ENCODE data around the gene SLC12A3. TPM values are rescaled to one million over a fixed set of nuclear protein-coding genes. Genes with fewer than 3 reads are reported as not detected.

Gene SLC12A3
- total and polyA plus RNA-seq, 2 experiments from 2014 or later = not detected

DNA sequence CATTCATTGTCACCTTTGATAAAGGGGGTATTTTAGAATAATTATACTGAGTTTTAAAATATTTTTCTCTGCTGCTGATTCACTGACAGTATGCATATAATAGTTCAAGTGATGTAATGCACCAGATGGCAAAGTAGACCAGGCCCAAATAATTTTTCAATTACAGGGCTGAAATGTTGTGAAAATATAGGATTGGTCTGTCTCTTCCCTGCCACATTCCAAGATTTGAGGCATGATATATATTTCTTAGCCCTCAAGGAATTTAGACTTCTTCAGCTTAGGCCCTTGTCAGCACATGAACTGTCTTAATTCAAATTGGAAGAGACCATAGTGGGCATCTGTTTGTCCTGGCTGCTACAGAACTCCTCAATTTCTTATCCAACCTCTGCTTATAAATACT lies 39.2 kb upstream of the SLC12A3 start:
- Histone ChIP-seq H3K9me3 (ENCODE audit: low read depth) (no peaks in the 10 kb centered on the region), H3K9me2 (replicated peaks; ENCODE audit: insufficient read depth) (no peaks in the 10 kb centered on the region), H3K27ac (no peak overlapping the region), H3K27me3 (no peaks in the 10 kb centered on the region), H4K20me1 (ENCODE audit: insufficient read depth, poor library complexity, severe bottlenecking) (no peaks in the 10 kb centered on the region), H3K36me3 (replicated peaks; ENCODE audit: insufficient read depth, low read depth) (no peaks in the 10 kb centered on the region), H3K4me2 (no peak overlapping the region), H3K79me2 (no peaks in the 10 kb centered on the region), H3K4me3 (no peak overlapping the region), H2AFZ (no peak overlapping the region), H3K4me1 (ENCODE audit: insufficient read depth) (no peaks in the 10 kb centered on the region)
- DNase-seq (ENCODE audit: low spot score) = no peak
- no peak for TF ChIP-seq EZH2 (IDR thresholded peaks at IDR 0.05; ENCODE audit: borderline replicate concordance)
- TF ChIP-seq, protein P1, sequence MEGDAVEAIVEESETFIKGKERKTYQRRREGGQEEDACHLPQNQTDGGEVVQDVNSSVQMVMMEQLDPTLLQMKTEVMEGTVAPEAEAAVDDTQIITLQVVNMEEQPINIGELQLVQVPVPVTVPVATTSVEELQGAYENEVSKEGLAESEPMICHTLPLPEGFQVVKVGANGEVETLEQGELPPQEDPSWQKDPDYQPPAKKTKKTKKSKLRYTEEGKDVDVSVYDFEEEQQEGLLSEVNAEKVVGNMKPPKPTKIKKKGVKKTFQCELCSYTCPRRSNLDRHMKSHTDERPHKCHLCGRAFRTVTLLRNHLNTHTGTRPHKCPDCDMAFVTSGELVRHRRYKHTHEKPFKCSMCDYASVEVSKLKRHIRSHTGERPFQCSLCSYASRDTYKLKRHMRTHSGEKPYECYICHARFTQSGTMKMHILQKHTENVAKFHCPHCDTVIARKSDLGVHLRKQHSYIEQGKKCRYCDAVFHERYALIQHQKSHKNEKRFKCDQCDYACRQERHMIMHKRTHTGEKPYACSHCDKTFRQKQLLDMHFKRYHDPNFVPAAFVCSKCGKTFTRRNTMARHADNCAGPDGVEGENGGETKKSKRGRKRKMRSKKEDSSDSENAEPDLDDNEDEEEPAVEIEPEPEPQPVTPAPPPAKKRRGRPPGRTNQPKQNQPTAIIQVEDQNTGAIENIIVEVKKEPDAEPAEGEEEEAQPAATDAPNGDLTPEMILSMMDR (IDR thresholded peaks at IDR 0.05; ENCODE audit: poor library complexity) = no peak
- TF ChIP-seq EZH2phosphoT487 (IDR thresholded peaks at IDR 0.05; ENCODE audit: low read depth, severe bottlenecking, unreplicated experiment) = no peak

DNA sequence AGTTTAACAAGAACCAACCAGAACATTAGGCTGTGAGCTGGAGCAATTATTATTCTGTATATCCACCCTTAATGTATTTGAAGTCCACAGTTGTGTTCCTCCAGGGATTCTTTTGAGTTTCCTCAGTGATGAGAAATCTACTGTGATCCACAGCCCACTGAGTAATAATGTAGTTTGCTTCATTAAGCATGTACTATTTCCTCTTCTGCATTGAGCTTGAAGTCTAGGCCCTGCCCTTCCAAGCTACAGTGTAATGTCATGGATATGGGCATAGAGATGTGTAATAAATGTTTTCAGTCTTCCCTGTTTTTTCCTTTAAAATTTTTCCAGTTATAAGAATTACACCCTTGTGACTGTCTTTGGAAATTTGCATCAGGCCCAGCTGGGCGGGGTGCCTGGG lies 36.4 kb upstream of the SLC12A3 start:
- Histone ChIP-seq H3K9me2 (replicated peaks; ENCODE audit: insufficient read depth) (no peaks in the 10 kb centered on the region), H3K27ac (no peak overlapping the region), H3K79me2 (no peaks in the 10 kb centered on the region), H3K36me3 (replicated peaks; ENCODE audit: insufficient read depth, low read depth) (no peaks in the 10 kb centered on the region), H3K27me3 (no peaks in the 10 kb centered on the region), H3K4me3 (no peak overlapping the region), H4K20me1 (ENCODE audit: insufficient read depth, poor library complexity, severe bottlenecking) (no peaks in the 10 kb centered on the region), H2AFZ (no peak overlapping the region), H3K9me3 (ENCODE audit: low read depth) (no peaks in the 10 kb centered on the region), H3K4me2 (no peak overlapping the region), H3K4me1 (ENCODE audit: insufficient read depth) (no peaks in the 10 kb centered on the region)
- DNase-seq (ENCODE audit: low spot score) = no peak
- TF ChIP-seq, protein P1 (IDR thresholded peaks at IDR 0.05; ENCODE audit: poor library complexity) = no peak
- TF ChIP-seq EZH2phosphoT487 (IDR thresholded peaks at IDR 0.05; ENCODE audit: low read depth, severe bottlenecking, unreplicated experiment) (no peak), EZH2 (IDR thresholded peaks at IDR 0.05; ENCODE audit: borderline replicate concordance) (no peak)
- WGBS (ENCODE audit: low lambda C conversion rate, missing lambda C conversion rate) = 92% methylated on average over 1 of the region's 1 CpG

- no peak overlapping the region for H3K4me3 ChIP-seq
- no peaks in the 10 kb centered on the region for H3K36me3 ChIP-seq (replicated peaks; ENCODE audit: insufficient read depth, low read depth)
- TF ChIP-seq EZH2phosphoT487 (IDR thresholded peaks at IDR 0.05; ENCODE audit: low read depth, severe bottlenecking, unreplicated experiment) (no peak), EZH2 (IDR thresholded peaks at IDR 0.05; ENCODE audit: borderline replicate concordance) (no peak)
- TF ChIP-seq, protein P1 (IDR thresholded peaks at IDR 0.05; ENCODE audit: poor library complexity) = no peak
- H3K79me2 ChIP-seq = no peaks in the 10 kb centered on the region
- H3K4me2 ChIP-seq = no peak overlapping the region
- 46% methylated on average over 2 of the region's 2 CpGs for WGBS (ENCODE audit: low lambda C conversion rate, missing lambda C conversion rate)
- no peak overlapping the region for H2AFZ ChIP-seq
- H3K9me3 ChIP-seq (ENCODE audit: low read depth) = no peaks in the 10 kb centered on the region
- no peak for DNase-seq (ENCODE audit: low spot score)
- no peak overlapping the region for H3K27ac ChIP-seq
- no peaks in the 10 kb centered on the region for H3K9me2 ChIP-seq (replicated peaks; ENCODE audit: insufficient read depth)
- no peaks in the 10 kb centered on the region for H4K20me1 ChIP-seq (ENCODE audit: insufficient read depth, poor library complexity, severe bottlenecking)
- H3K27me3 ChIP-seq = no peaks in the 10 kb centered on the region
- H3K4me1 ChIP-seq (ENCODE audit: insufficient read depth) = no peaks in the 10 kb centered on the region
Observed at GRCh38 chr16:56830669-56831068, 34.3 kb upstream of the SLC12A3 start.

- TF ChIP-seq EZH2phosphoT487 (IDR thresholded peaks at IDR 0.05; ENCODE audit: low read depth, severe bottlenecking, unreplicated experiment) = no peak
- no peak for DNase-seq (ENCODE audit: low spot score)
- H2AFZ ChIP-seq = no peak overlapping the region
- H4K20me1 ChIP-seq (ENCODE audit: insufficient read depth, poor library complexity, severe bottlenecking) = no peaks in the 10 kb centered on the region
- no peaks in the 10 kb centered on the region for H3K36me3 ChIP-seq (replicated peaks; ENCODE audit: insufficient read depth, low read depth)
- H3K4me1 ChIP-seq (ENCODE audit: insufficient read depth) = no peaks in the 10 kb centered on the region
- H3K79me2 ChIP-seq = no peaks in the 10 kb centered on the region
- H3K9me2 ChIP-seq (replicated peaks; ENCODE audit: insufficient read depth) = no peaks in the 10 kb centered on the region
- H3K9me3 ChIP-seq (ENCODE audit: low read depth) = no peaks in the 10 kb centered on the region
- no peak overlapping the region for H3K4me3 ChIP-seq
- no peak overlapping the region for H3K27ac ChIP-seq
- H3K4me2 ChIP-seq = no peak overlapping the region
- no peaks in the 10 kb centered on the region for H3K27me3 ChIP-seq
Observed at GRCh38 chr16:56832768-56833167, 32.2 kb upstream of the SLC12A3 start.

Data from hepatocyte (in vitro differentiated cells).